ENCODE measurements around the gene PAPOLG. TPM values are rescaled to one million over a fixed set of nuclear protein-coding genes. Genes with fewer than 3 reads are reported as not detected.

The PAPOLG gene
- 10 to 100 TPM; 14.7 to 19.7 TPM for total RNA-seq

DNA sequence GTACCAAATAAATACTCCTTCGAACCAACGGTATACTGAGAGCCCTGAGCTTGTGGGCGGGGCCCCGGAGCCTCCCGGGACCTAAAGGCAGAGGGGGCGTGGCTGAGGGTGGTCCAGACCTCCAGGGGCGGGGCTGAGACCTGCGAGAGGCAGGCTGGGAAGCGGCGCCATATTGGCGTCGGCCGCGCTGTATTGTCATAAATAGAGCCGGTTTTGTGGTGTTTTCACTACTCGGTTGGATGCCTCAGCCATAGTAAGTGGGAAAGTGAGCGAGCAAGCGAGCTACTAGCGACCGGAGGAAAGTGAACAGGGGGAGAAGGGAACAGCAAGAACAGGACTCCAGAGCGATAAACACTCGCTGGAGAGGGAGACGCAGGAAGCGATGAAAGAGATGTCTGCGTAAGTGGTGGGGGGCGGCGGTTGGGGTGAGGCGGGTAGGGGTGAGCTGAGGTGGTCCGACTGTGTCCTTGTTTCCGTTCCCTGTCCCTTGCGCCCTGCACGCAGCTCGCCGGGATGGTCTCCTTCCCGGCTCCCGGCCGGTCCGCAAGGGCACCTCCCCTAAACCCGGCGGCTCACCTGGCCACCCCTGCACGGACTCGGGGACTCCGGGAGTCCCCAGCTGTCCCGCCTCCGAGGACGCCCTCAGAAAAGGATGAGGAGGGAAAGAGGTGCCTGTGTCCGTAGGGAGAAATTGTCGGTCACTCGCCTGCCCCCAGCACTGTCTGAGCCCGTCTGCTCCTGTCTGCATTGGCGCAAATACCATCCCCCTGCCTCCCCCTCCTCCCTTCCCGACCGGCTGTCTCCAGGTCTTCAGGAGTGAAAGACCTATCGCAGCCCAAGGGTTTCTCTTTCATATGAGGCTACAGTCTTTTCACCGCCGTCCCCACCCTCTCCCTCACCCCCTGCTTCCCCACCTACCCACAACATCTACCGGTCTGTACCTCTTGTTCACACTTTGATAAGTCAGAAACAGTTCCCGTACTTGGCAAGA, at the start of gene PAPOLG:
Gene PAPOLG (plus strand): TSS at position 172 of the 991 bp plus-strand sequence. CDS start 211 bp downstream, at position 383.
- peak; percentile 98 for DNase-seq
- no peaks in the 10 kb centered on the region for H3K9me3 Mint-ChIP-seq (ENCODE audit: low read depth)
- peak; percentile 98 for ATAC-seq
- H3K27me3 Mint-ChIP-seq: no peaks in the 10 kb centered on the region
- H3K36me3 Mint-ChIP-seq: peaks cover 16% of the 10 kb centered on the region
- peak within 1 kb of the TSS; percentile 99 for H3K4me3 Mint-ChIP-seq
- CTCF ChIA-PET: interaction anchor here (0.7 to 2.4 kb wide), 8 partner anchors 10 to 237 kb away, joined by 3 to 10 read pairs (median 4); no protein-coding TSS in a partner anchor
- peaks cover 28% of the 10 kb centered on the region for H3K4me1 Mint-ChIP-seq
- H3K27ac Mint-ChIP-seq: peak within 1 kb of the TSS; percentile 100

DNA sequence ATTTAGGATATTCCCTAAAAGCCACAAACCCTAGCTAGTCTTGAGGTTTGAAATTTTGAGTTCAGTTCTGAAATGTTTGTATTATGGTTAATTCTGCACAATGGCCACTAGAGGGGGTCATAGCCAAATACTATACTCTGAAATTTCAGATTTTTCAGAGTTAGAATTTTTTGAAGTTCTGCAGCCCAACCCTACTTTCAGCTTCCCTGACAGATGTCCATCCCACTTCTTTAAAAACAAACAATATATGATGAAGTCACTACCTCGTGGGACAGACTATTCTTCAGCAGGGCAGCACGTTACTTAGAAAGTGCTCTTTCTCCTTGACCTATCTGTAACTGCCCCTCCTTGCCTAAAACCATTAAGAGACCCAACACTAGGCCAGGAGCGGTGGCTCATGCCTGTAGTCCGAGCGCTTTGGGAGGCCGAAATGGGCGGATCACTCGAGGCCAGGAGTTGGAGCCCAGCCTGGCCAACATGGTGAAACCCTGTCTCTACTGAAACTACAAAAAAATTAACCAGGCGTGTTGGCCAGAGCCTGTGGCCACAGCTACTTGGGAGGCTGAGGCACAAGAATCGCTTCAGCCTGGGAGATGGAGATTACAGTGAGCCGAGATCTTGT, 48.2 kb upstream of the PAPOLG start:
- DNase-seq (no peak), ATAC-seq (peak; percentile 64)
- Mint-ChIP-seq H3K4me1 (no peaks in the 10 kb centered on the region), H3K4me3 (no peak overlapping the region), H3K9me3 (ENCODE audit: low read depth) (no peaks in the 10 kb centered on the region), H3K36me3 (no peaks in the 10 kb centered on the region), H3K27me3 (peaks cover 8% of the 10 kb centered on the region), H3K27ac (no peak overlapping the region)
- CTCF ChIA-PET: interaction anchor here (0.6 to 5.9 kb wide), 22 partner anchors 10 to 303 kb away, joined by 3 to 61 read pairs (median 4); partner anchors contain the start of gene PAPOLG

GRCh38 chr2:60708630-60709320, 47.3 kb upstream of the PAPOLG start:
- Mint-ChIP-seq H3K4me3 (no peak overlapping the region), H3K4me1 (no peaks in the 10 kb centered on the region), H3K9me3 (ENCODE audit: low read depth) (no peaks in the 10 kb centered on the region), H3K27me3 (peaks cover 8% of the 10 kb centered on the region), H3K36me3 (no peaks in the 10 kb centered on the region), H3K27ac (no peak overlapping the region)
- no peak for ATAC-seq
- DNase-seq: no peak
- CTCF ChIA-PET: interaction anchor here (0.6 to 5.9 kb wide), 8 partner anchors 21 to 302 kb away, joined by 3 to 61 read pairs (median 4); no protein-coding TSS in a partner anchor

DNA sequence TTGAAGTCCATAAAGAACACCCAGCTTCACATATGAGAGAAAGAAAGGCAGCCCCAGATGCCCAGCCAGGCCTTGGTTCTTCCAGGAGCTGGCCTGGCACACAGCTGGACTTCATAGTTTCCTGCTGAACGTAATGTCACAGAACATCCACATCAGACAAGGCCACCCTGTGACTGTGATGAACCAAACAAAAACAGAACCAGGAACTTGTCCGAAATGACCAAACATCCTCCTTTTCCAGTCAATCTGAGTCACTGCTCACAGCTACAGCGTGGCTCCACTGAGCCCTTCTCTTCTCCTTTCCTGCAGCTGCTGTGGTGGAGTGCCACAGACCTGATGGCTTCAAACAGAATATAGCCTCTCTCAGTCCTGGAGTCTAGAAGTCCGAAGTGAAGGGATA, 45.4 kb upstream of the PAPOLG start:
- Mint-ChIP-seq H3K4me3 (no peak overlapping the region), H3K36me3 (no peaks in the 10 kb centered on the region), H3K9me3 (ENCODE audit: low read depth) (no peaks in the 10 kb centered on the region), H3K4me1 (no peaks in the 10 kb centered on the region), H3K27me3 (peaks cover 6% of the 10 kb centered on the region), H3K27ac (no peak overlapping the region)
- ATAC-seq (no peak), DNase-seq (no peak)
- CTCF ChIA-PET: no interaction called here

- no peak for DNase-seq
- ATAC-seq: no peak
- Mint-ChIP-seq H3K4me3 (no peak overlapping the region), H3K27me3 (no peaks in the 10 kb centered on the region), H3K27ac (no peak overlapping the region), H3K36me3 (no peaks in the 10 kb centered on the region), H3K9me3 (ENCODE audit: low read depth) (no peaks in the 10 kb centered on the region), H3K4me1 (no peaks in the 10 kb centered on the region)
- CTCF ChIA-PET: no interaction called here
Observed at GRCh38 chr2:60715561-60715960, 40.5 kb upstream of the PAPOLG start.

DNA sequence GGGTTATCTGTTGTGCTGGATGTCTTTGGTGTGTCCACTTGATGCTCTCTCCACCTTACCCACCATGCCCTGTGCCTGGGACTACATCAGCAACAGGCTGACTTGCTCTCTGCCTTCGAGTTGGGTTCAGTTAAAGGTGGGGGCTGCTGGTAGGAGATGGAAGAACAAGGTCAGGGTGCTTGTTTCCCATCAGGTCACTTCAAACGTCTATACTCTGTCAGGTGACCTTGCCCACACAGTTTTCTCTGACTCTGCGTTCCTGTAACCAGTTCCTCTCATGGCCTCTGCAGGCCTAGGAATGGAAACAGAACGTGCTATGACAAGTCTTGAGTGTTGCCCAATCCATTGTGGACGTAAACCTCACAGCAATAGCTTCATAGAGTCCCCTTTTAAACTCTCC, 38.4 kb upstream of the PAPOLG start:
- Mint-ChIP-seq H3K27me3 (no peaks in the 10 kb centered on the region), H3K4me1 (no peaks in the 10 kb centered on the region), H3K9me3 (ENCODE audit: low read depth) (no peaks in the 10 kb centered on the region), H3K27ac (no peak overlapping the region), H3K4me3 (no peak overlapping the region), H3K36me3 (no peaks in the 10 kb centered on the region)
- ATAC-seq: no peak
- no peak for DNase-seq
- CTCF ChIA-PET: no interaction called here

DNA sequence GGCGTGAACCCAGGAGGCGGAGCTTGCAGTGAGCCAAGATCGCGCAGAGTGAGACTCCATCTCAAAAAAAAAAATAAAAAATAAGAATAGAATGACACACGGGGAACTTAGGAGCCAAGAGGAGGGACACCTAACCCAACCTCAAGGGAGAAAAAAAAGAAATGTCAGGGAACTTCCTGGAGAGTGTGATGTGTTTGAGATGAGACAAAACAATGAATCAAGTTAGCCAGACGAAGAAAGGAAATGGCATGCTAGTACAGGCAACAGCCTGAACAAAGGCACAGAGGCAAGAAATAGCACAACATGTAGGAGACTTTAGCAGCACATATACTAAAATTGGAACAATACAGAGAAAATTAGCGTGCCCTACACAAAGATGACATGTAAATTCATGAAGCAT, 36.7 kb upstream of the PAPOLG start:
- CTCF ChIA-PET: no interaction called here
- DNase-seq (no peak), ATAC-seq (no peak)
- no peak overlapping the region for H3K27ac Mint-ChIP-seq
- no peak overlapping the region for H3K4me3 Mint-ChIP-seq
- H3K4me1 Mint-ChIP-seq: no peaks in the 10 kb centered on the region
- peaks cover 6% of the 10 kb centered on the region for H3K27me3 Mint-ChIP-seq
- H3K9me3 Mint-ChIP-seq (ENCODE audit: low read depth): no peaks in the 10 kb centered on the region
- no peaks in the 10 kb centered on the region for H3K36me3 Mint-ChIP-seq

DNA sequence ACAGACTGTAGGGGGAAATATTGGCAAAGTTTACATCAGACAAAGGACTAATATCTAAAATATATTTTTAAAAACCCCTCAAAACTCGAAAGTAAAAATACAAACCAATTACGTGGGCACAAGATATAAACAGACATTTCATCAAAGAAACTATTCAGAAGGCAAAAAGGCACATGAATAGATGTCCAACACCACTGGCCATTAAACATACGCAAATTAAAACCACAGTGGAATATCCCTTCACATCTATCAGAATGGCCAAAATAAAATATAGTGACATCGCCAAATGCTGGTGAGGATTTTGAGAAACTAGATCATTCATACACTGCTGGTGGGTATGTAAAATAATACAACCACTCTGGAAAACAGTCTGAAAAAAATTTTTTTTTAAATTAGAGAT, 30.6 kb upstream of the PAPOLG start:
- no peaks in the 10 kb centered on the region for H3K36me3 Mint-ChIP-seq
- CTCF ChIA-PET: interaction anchor here (0.5 to 1.5 kb wide), 2 partner anchors 18 to 33 kb away, joined by 3 to 4 read pairs; no protein-coding TSS in a partner anchor
- no peak overlapping the region for H3K27ac Mint-ChIP-seq
- peaks cover 6% of the 10 kb centered on the region for H3K27me3 Mint-ChIP-seq
- H3K4me3 Mint-ChIP-seq: no peak overlapping the region
- no peak for ATAC-seq
- H3K9me3 Mint-ChIP-seq (ENCODE audit: low read depth): no peaks in the 10 kb centered on the region
- no peaks in the 10 kb centered on the region for H3K4me1 Mint-ChIP-seq
- no peak for DNase-seq

- Mint-ChIP-seq H3K36me3 (no peaks in the 10 kb centered on the region), H3K4me3 (no peak overlapping the region), H3K27ac (no peak overlapping the region), H3K9me3 (ENCODE audit: low read depth) (no peaks in the 10 kb centered on the region), H3K27me3 (peaks cover 3% of the 10 kb centered on the region), H3K4me1 (no peaks in the 10 kb centered on the region)
- DNase-seq: no peak
- CTCF ChIA-PET: no interaction called here
- no peak for ATAC-seq
Observed at GRCh38 chr2:60728855-60729254, 27.2 kb upstream of the PAPOLG start.

GRCh38 chr2:60735496-60736250, 20.4 kb upstream of the PAPOLG start:
- peak; percentile 82 for ATAC-seq

DNA sequence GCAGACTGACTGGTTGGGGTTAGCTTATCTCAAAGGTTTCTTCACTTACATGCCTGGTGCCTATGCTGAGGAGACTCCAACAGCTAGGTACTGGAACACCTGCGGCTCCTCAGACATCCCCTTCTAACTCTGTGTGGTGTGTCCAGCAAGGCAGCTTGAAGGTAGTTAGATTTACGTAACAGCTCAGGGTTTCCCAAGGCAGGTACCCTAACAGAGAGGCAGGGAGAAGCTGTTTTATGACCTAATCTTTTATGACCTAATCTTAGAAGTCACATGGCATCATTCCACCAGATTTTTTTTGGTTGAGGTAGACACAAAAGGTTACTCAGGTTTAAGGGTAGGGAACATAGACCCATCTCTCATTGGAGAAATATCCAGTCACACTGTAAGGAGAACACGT, 17.4 kb upstream of the PAPOLG start:
- H3K27ac Mint-ChIP-seq: no peak overlapping the region
- no peak overlapping the region for H3K4me3 Mint-ChIP-seq
- H3K36me3 Mint-ChIP-seq: no peaks in the 10 kb centered on the region
- no peak for ATAC-seq
- DNase-seq: no peak
- H3K9me3 Mint-ChIP-seq (ENCODE audit: low read depth): no peaks in the 10 kb centered on the region
- H3K27me3 Mint-ChIP-seq: peaks cover 40% of the 10 kb centered on the region
- H3K4me1 Mint-ChIP-seq: peaks cover 7% of the 10 kb centered on the region
- CTCF ChIA-PET: interaction anchor here (0.8 kb wide), 1 partner anchor 143 kb away, joined by 3 read pairs; no protein-coding TSS in a partner anchor

More at GRCh38 chr2:60735496-60736250, 20.4 kb upstream of the PAPOLG start:
- CTCF ChIA-PET: interaction anchor here (0.5 to 0.8 kb wide), 2 partner anchors 28 to 250 kb away, joined by 3 read pairs; no protein-coding TSS in a partner anchor
- H3K4me1 Mint-ChIP-seq: peaks cover 7% of the 10 kb centered on the region
- H3K9me3 Mint-ChIP-seq (ENCODE audit: low read depth): no peaks in the 10 kb centered on the region
- H3K4me3 Mint-ChIP-seq: peak overlapping the region; percentile 73
- H3K27ac Mint-ChIP-seq: no peak overlapping the region
- H3K27me3 Mint-ChIP-seq: peaks cover 40% of the 10 kb centered on the region
- peak; percentile 71 for DNase-seq
- no peaks in the 10 kb centered on the region for H3K36me3 Mint-ChIP-seq

DNA sequence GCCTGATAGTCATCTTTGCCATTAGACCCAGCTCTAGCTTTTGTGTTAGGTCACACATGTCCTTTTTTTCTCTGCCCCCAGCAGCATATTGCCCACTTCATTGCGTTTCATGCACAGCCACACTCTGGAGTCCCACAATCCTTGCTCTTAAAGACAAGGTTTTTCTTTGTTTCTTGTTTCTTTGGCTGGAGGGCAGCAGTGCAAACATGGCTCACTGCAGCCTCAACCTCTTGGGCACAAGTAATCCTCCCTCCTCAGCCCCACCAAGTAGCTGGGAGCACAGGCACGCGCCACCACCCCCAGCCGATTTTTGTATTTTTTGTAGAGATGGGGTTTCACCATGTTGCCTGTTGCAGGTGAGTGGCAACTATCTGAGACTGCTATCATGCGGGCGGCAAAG, 16.9 kb upstream of the PAPOLG start:
- CTCF ChIA-PET: no interaction called here

More for the DNA sequence above, 16.9 kb upstream of the PAPOLG start:
- ATAC-seq: no peak
- H3K27me3 Mint-ChIP-seq: peaks cover 40% of the 10 kb centered on the region
- H3K27ac Mint-ChIP-seq: no peak overlapping the region
- H3K4me3 Mint-ChIP-seq: no peak overlapping the region
- H3K36me3 Mint-ChIP-seq: no peaks in the 10 kb centered on the region
- peaks cover 7% of the 10 kb centered on the region for H3K4me1 Mint-ChIP-seq
- no peaks in the 10 kb centered on the region for H3K9me3 Mint-ChIP-seq (ENCODE audit: low read depth)
- no peak for DNase-seq

Data from activated CD8-positive, alpha-beta memory T cell treated with anti-CD3 and anti-CD28 coated beads, Interleukin-2, amount 10 ng/mL, durations not matched to agents 7 days and 5 days (primary cell).